ENCODE measurements around the gene TDP2. TPM values are rescaled to one million over a fixed set of nuclear protein-coding genes. Genes with fewer than 3 reads are reported as not detected.

The TDP2 gene
- total and polyA plus RNA-seq, 8 donors: 18.7 to 112 (median 27.5) TPM

- H3K36me3 ChIP-seq: peaks cover 0 to 8% (median 0%) of the 10 kb centered on the region in 4 donors
- intact Hi-C loops (cut with DNase I; ENCODE audit: low total_unique reads): loop anchor here (5.0 kb wide), 1 partner anchor 111 kb away; no protein-coding TSS in a partner anchor
- H3K4me1 ChIP-seq: peaks cover 0 to 9% (median 3%) of the 10 kb centered on the region in 4 donors
- WGBS, 5 donors: 84 to 95% (median 93%) methylated on average over 2 of the region's 2 CpGs
- TF ChIP-seq POLR2AphosphoS5 (IDR thresholded peaks at IDR 0.05) (no peak), POLR2A (IDR thresholded peaks at IDR 0.05) (no peak), EP300 (IDR thresholded peaks at IDR 0.05) (no peak), CTCF (IDR thresholded peaks at IDR 0.05) (no peak)
- H3K27me3 ChIP-seq: no peaks in the 10 kb centered on the region
- H3K27ac ChIP-seq: no peak overlapping the region
- no peaks in the 10 kb centered on the region for H3K9me3 ChIP-seq
- no peak for DNase-seq
- no peak overlapping the region for H3K4me3 ChIP-seq
These were observed 26.3 kb upstream of the TDP2 start for GRCh38 chr6:24692848-24693592.

DNA sequence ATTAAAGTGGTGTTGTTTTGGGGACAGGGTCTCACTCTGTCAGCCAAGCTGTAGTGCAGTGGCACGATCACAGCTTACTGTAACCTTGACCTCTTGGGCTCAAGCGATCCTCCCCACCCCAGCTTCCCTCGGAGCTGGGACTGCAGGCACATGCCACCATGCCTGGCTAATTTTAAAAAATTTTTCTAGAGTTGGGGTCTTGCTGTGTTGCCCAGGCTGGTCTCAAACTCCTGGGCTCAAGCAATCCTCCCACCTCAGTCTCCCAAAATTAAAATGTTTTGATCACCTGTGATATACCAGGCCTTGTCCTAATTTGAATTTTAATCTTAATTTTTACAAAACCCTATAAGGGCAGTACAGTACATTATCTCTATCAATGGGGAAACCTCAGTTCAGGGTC is 25.7 kb upstream of the TDP2 start:
- Histone ChIP-seq H3K4me3 (no peak overlapping the region), H3K36me3 (peaks cover 0 to 14% (median 2%) of the 10 kb centered on the region in 4 donors), H3K9me3 (no peaks in the 10 kb centered on the region), H3K4me1 (peaks cover 0 to 9% (median 3%) of the 10 kb centered on the region in 4 donors), H3K27ac (no peak overlapping the region), H3K27me3 (no peaks in the 10 kb centered on the region)
- no peak for DNase-seq
- intact Hi-C loops (cut with DNase I; ENCODE audit: low total_unique reads): loop anchor here (5.0 kb wide), 1 partner anchor 110 kb away; no protein-coding TSS in a partner anchor
- TF ChIP-seq POLR2AphosphoS5 (IDR thresholded peaks at IDR 0.05): no peak
- TF ChIP-seq POLR2A (IDR thresholded peaks at IDR 0.05): no peak
- TF ChIP-seq CTCF (IDR thresholded peaks at IDR 0.05): no peak
- no peak for TF ChIP-seq EP300 (IDR thresholded peaks at IDR 0.05)
- WGBS, 5 donors: 78 to 97% (median 88%) methylated on average over 3 of the region's 3 CpGs

- Histone ChIP-seq H3K27ac (no peak overlapping the region), H3K36me3 (peaks cover 0 to 14% (median 2%) of the 10 kb centered on the region in 4 donors), H3K4me3 (no peak overlapping the region), H3K4me1 (peaks cover 0 to 9% (median 3%) of the 10 kb centered on the region in 4 donors), H3K27me3 (no peaks in the 10 kb centered on the region), H3K9me3 (no peaks in the 10 kb centered on the region)
- intact Hi-C loops (cut with DNase I; ENCODE audit: low total_unique reads): loop anchor here (5.0 kb wide), 1 partner anchor 110 kb away; no protein-coding TSS in a partner anchor
- DNase-seq: no peak
- TF ChIP-seq EP300 (IDR thresholded peaks at IDR 0.05) (no peak), CTCF (IDR thresholded peaks at IDR 0.05) (no peak)
- 70 to 78% (median 72%) methylated on average over 4 of the region's 4 CpGs for WGBS, 5 donors
These were observed 25.3 kb upstream of the TDP2 start for GRCh38 chr6:24692003-24692402.

- 69 to 85% (median 81%) methylated on average over 3 of the region's 3 CpGs for WGBS, 5 donors
- no peaks in the 10 kb centered on the region for H3K27me3 ChIP-seq
- no peak overlapping the region for H3K27ac ChIP-seq
- TF ChIP-seq CTCF (IDR thresholded peaks at IDR 0.05) (no peak), POLR2AphosphoS5 (IDR thresholded peaks at IDR 0.05) (no peak), POLR2A (IDR thresholded peaks at IDR 0.05) (no peak), EP300 (IDR thresholded peaks at IDR 0.05) (no peak)
- no peak overlapping the region for H3K4me3 ChIP-seq
- intact Hi-C loops (cut with DNase I; ENCODE audit: low total_unique reads): loop anchor here (5.0 kb wide), 1 partner anchor 109 kb away; no protein-coding TSS in a partner anchor
- no peak for DNase-seq
- H3K36me3 ChIP-seq: peaks cover 0 to 14% (median 2%) of the 10 kb centered on the region in 4 donors
- H3K9me3 ChIP-seq: no peaks in the 10 kb centered on the region
- H3K4me1 ChIP-seq: peaks cover 0 to 9% (median 3%) of the 10 kb centered on the region in 4 donors
These were observed 24.9 kb upstream of the TDP2 start for GRCh38 chr6:24691550-24691949.

All from stomach (tissue), 9 donors.